H1 (cell line): Measurements from ENCODE around the gene OSBP.

ENCODE experiments used
- CREB1 ChIP-seq: IDR thresholded peaks from 2 replicates; pipeline ENCODE4 v1.6.1; 2012; ENCODE audit warnings: inconsistent platforms
- EP300 ChIP-seq, 2 experiments: IDR thresholded peaks; 1 replicate in 1 of 2; 2 replicates in 1 of 2; pipeline ENCODE4 v1.6.1; 2011 to 2012; ENCODE audit warnings: low read depth in 2 of 2, low read length in 2 of 2, mild to moderate bottlenecking in 2 of 2, borderline replicate concordance in 1 of 2, inconsistent platforms in 1 of 2, moderate library complexity in 1 of 2
- RXRA ChIP-seq: IDR thresholded peaks from 2 replicates; pipeline ENCODE4 v1.6.1; 2011; ENCODE audit warnings: low read depth, mild to moderate bottlenecking, low read length, moderate library complexity; ENCODE audit not compliant: insufficient read depth
- TF ChIP-seq, protein P1 (sequence below), 3 experiments: IDR thresholded peaks; 1 replicate in 2 of 3; 2 replicates in 1 of 3; pipeline versions ENCODE4 v1.5.1 to v1.6.1; 2011; ENCODE audit warnings: low read length in 3 of 3, mild to moderate bottlenecking in 3 of 3, inconsistent platforms in 2 of 3, low read depth in 1 of 3, moderate library complexity in 1 of 3; ENCODE audit not compliant: insufficient read depth in 1 of 3; ENCODE audit errors: control extremely low read depth in 1 of 3

DNA sequence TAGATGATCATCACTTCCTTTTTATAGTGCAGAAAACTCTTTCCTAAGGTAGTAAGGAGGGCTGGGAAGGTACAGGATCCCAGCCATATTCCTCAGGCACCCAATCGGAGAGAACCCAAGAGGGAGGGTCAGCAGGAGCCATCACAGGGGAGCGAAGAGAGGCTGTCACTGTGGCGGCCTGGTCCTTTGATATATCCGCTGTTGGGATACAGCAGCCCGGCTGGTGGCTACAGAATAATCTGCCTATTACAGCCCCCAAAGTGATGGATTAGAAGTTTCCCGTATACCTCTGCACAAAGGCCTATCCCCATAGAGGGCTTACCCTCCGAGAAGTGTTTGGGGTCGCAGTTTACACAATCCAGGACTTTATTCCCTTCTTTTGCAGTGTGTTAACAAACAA lies 55.7 kb downstream of the OSBP start:
- no peak for TF ChIP-seq RXRA
- no peak for TF ChIP-seq EP300 (IDR thresholded peaks at IDR 0.05; ENCODE audit: borderline replicate concordance in 1 of 2, low read depth in 2 of 2, low read length in 2 of 2)
- TF ChIP-seq, protein P1, sequence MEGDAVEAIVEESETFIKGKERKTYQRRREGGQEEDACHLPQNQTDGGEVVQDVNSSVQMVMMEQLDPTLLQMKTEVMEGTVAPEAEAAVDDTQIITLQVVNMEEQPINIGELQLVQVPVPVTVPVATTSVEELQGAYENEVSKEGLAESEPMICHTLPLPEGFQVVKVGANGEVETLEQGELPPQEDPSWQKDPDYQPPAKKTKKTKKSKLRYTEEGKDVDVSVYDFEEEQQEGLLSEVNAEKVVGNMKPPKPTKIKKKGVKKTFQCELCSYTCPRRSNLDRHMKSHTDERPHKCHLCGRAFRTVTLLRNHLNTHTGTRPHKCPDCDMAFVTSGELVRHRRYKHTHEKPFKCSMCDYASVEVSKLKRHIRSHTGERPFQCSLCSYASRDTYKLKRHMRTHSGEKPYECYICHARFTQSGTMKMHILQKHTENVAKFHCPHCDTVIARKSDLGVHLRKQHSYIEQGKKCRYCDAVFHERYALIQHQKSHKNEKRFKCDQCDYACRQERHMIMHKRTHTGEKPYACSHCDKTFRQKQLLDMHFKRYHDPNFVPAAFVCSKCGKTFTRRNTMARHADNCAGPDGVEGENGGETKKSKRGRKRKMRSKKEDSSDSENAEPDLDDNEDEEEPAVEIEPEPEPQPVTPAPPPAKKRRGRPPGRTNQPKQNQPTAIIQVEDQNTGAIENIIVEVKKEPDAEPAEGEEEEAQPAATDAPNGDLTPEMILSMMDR (IDR thresholded peaks at IDR 0.05; ENCODE audit: control extremely low read depth in 1 of 3, insufficient read depth in 1 of 3, low read depth in 1 of 3, low read length in 3 of 3) = no peak
- no peak for TF ChIP-seq CREB1
